HG02571 (cell line): ENCODE measurements around the gene NRG3.

ENCODE experiments used
- ATAC-seq: cut with Tn5 transposase; IDR thresholded peaks from one replicate; pipeline ENCODE4 v1.9.1; 2021; ENCODE audit warnings: mild to moderate bottlenecking, moderate library complexity; ENCODE audit not compliant: unreplicated experiment

NRG3 gene

DNA sequence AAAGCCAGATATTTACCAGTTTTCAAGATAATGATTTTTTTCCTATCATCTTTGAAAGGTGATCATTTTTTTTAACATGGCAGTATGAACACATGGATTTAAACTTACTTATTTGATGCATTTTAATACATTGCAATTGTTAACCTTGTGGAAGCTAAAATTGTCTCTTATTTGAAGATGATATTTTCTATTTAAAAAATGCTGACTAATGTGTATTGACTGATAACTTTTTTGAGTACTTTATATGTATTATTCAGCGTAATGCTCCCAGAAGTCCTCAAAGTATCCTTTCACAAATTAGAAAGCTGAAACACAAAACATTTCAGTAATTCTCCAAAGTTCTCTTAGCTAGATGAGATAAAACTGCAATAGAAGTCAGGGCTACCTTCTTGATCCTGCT is 677.3 kb downstream of the NRG3 start:
- ATAC-seq, result no peak

DNA sequence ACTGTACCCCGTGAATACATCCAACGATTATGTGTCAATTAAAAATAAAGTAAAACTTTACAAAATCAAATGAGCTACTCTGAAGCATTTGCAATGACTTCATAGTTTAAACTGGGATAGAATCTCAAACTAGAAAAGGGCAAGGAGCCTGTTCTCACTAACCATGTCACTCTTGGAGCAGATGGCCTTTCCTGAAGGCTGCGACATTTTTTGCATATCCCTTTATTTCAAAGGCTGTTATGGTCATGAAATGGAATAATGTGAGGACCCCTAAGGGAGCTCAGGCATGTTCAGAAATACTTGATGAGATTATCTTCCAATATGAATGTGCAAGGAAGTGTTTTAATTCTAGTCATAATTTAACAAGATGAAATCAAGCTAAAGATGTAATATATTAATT is 679.4 kb downstream of the NRG3 start:
- no peak for ATAC-seq

- no peak for ATAC-seq
Measured at GRCh38 chr10:82558014-82558607, 683.1 kb downstream of the NRG3 start.

DNA sequence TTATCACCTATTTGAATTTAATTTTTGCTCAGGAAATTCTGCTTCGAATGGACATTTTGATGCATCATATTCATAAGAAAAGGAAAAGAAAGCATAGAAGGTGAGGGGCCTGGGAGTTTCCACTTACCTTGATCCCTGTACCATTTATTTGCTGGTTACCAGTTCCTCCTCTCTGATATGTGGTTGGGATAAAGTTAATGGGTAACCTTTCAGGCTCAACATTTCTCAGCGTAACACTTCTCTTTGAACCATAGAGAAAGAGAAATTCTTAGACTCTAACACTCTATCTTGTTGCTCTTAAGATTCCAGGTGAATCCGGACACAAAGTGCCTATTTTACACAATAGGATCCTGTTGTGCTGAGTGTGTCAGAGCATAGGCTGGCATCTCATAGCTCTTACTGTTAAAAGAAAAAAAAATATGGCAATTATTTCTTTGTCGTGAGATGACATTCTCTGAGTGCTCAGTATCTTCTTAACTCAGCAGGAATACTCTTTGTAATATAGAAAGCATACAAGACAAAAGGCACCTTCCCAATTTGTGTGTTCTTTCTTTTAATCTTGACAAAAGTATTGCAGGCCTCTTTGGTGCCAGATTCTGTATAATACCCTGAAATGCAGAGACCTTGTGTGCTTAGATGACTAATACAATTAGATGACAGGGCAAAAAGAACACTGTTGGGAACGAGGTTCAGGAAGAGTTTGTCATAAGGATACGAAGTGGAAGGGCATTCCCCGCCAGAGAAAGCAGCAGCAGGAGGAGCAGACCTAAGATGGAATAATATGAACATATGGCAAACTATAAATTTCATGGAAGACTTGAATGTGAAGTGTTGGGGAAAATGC is 689.6 kb downstream of the NRG3 start:
- no peak for ATAC-seq

DNA sequence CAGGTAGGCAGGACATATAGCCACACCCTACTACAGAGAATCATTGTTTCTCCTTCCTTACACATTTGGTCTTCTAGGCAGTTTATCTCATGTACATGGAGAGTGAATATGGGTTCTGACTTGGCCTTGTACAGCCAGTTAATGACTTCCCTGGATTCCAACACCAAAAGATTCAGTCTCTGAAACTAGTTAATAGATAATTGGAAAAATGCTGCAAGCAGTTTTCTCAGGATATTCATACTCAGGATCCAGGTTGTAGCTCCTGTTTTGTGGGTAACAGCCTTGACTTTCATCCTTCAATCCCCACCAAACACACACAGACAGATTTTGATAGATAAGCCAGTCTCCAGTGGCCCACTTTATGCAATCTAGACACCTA is 690.2 kb downstream of the NRG3 start:
- no peak for ATAC-seq

DNA sequence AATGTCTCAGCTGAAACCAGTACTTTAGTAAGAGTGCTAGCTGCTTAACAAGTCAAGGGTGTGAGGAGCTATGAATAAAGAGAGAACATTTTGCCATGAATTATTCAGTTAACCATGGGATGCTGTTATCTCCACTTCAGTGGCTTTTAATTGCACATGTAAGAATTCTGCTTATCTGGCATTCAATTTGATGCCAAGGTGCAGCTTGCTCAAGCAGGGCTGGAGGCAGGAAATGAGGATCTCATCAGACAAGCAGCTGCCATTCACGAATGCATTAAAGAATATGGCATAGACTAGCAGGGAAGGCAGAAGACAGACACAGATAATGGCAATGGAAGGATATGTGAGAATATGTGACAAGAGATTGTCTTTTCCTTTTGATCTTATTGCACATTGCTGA is 697.8 kb downstream of the NRG3 start:
- ATAC-seq, result no peak

- ATAC-seq, result no peak
Measured at GRCh38 chr10:82574081-82574480, 699.1 kb downstream of the NRG3 start.

- ATAC-seq, result no peak
Measured at GRCh38 chr10:82575318-82575717, 700.3 kb downstream of the NRG3 start.

- no peak for ATAC-seq
Measured at GRCh38 chr10:82576093-82576492, 701.1 kb downstream of the NRG3 start.

DNA sequence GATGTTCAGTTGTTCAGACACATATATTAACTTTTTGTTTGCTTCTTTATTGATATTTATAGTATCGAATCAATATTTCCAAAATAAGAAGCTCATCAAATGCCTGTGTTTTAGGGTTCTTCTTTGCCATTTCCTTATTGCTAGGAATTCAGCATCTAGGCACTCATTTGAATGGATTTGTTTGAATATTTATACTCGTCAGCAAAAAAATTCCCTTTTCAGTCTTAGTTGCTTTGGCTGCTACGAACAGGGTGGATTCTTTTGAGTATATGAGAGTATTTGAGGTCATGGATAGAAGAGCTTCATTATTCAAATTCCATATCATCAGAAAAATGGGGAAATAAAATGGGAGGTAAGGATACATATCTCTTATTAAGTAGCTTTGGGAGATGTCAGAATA is 706.9 kb downstream of the NRG3 start:
- ATAC-seq, result no peak

- ATAC-seq, result no peak
Measured at GRCh38 chr10:82591421-82591820, 716.4 kb downstream of the NRG3 start.

DNA sequence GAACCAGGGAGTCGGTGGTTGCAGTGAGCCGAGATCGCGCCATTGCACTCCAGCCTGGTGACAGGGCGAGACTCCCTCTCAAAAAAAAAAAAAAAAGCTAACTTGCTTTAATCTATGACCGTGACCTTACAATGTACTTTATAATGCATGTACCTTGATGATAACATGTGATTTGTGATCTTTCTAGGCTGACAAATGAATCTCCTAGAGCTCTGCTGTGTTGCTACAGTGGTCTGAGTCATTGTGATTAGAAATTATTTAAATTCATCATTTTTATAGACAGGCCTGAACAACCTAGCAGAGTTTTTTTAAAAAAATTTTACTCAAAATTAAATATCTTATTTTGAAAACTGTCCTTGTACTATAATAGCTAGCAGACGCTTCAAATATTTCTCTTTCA is 722.8 kb downstream of the NRG3 start:
- ATAC-seq, result no peak

- ATAC-seq, result no peak
Measured at GRCh38 chr10:82609845-82610244, 734.9 kb downstream of the NRG3 start.

DNA sequence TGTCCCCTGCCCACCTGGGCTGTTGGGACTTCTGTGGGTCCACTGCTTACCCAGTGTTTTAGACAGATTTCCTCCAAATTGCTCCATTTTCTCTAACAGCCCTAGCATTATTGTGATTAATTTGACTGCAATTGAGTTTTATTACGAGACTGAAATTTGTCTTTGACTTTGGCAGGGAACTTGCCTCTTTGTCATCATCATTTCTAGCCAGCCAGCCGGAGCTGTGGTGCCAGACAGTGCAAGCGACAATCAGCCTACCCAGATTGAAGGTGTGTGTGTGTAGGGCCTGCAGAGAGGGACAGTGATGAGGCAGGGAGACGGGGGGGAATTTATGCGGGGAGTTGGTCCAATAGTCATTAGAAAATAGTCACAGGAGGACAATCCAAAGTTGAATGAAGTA is 743.0 kb downstream of the NRG3 start:
- ATAC-seq, result no peak

DNA sequence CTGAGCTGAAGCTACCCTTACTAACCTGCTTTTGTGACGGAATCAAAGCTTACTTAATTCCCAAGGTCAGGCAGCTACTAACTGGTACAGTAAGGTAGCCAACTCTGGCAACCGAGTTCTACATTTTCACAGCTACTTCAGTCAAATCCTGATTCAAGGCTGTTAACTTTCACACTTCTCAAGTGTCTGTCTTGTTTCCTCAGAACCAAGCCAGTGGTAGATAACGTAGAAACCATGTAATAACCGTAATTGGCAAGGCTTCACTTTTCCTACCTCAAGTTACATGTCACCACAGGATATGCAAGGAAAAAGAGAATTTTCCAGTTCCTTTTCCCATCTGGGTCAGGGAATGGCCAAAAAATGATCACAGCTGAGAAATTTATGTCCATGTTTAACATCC is 746.7 kb downstream of the NRG3 start:
- ATAC-seq, result no peak

GRCh38 chr10:82622479-82622878 is 747.5 kb downstream of the NRG3 start:
- ATAC-seq, result no peak

- no peak for ATAC-seq
Measured at GRCh38 chr10:82625512-82626189, 750.7 kb downstream of the NRG3 start.

- ATAC-seq, result no peak
Measured at GRCh38 chr10:82628373-82628772, 753.4 kb downstream of the NRG3 start.

- no peak for ATAC-seq
Measured at GRCh38 chr10:82643076-82643475, 768.1 kb downstream of the NRG3 start.

GRCh38 chr10:82643601-82644000 is 768.6 kb downstream of the NRG3 start:
- ATAC-seq, result no peak

GRCh38 chr10:82645221-82645620 is 770.2 kb downstream of the NRG3 start:
- no peak for ATAC-seq
